ENCODE data around the gene NBPF3. TPM values are rescaled to one million over a fixed set of nuclear protein-coding genes. Genes with fewer than 3 reads are reported as not detected.
"Not testable (repeated sequence)": the region's sequence is repeated elsewhere in the genome, so short reads cannot be mapped to it uniquely, and the experiment has no call there.

NBPF3 gene
- total RNA-seq, 1 donor from 2014 or later = 19.4 TPM

- not testable (repeated sequence) for H3K4me1 Mint-ChIP-seq (ENCODE audit: low read depth); DNase-seq (ENCODE audit: low spot score, unreplicated experiment); H3K9me3 Mint-ChIP-seq (ENCODE audit: low read depth); H3K36me3 Mint-ChIP-seq (ENCODE audit: insufficient read depth); H3K27ac Mint-ChIP-seq; H3K4me3 Mint-ChIP-seq (ENCODE audit: low read depth)
- peaks cover 32% of the 10 kb centered on the region for H3K27me3 Mint-ChIP-seq
Measured at GRCh38 chr1:21430875-21431274, 9.1 kb upstream of the NBPF3 start.

GRCh38 chr1:21434394-21434793, 5.5 kb upstream of the NBPF3 start:
- Mint-ChIP-seq H3K4me3 (ENCODE audit: low read depth) (no peak overlapping the region), H3K27ac (no peak overlapping the region), H3K9me3 (ENCODE audit: low read depth) (no peaks in the 10 kb centered on the region), H3K36me3 (ENCODE audit: insufficient read depth) (no peaks in the 10 kb centered on the region), H3K27me3 (peaks cover 14% of the 10 kb centered on the region), H3K4me1 (ENCODE audit: low read depth) (no peaks in the 10 kb centered on the region)
- TF ChIP-seq, protein P1, sequence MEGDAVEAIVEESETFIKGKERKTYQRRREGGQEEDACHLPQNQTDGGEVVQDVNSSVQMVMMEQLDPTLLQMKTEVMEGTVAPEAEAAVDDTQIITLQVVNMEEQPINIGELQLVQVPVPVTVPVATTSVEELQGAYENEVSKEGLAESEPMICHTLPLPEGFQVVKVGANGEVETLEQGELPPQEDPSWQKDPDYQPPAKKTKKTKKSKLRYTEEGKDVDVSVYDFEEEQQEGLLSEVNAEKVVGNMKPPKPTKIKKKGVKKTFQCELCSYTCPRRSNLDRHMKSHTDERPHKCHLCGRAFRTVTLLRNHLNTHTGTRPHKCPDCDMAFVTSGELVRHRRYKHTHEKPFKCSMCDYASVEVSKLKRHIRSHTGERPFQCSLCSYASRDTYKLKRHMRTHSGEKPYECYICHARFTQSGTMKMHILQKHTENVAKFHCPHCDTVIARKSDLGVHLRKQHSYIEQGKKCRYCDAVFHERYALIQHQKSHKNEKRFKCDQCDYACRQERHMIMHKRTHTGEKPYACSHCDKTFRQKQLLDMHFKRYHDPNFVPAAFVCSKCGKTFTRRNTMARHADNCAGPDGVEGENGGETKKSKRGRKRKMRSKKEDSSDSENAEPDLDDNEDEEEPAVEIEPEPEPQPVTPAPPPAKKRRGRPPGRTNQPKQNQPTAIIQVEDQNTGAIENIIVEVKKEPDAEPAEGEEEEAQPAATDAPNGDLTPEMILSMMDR (IDR thresholded peaks at IDR 0.05; ENCODE audit: unreplicated experiment) = no peak
- no peak for DNase-seq (ENCODE audit: low spot score, unreplicated experiment)

DNA sequence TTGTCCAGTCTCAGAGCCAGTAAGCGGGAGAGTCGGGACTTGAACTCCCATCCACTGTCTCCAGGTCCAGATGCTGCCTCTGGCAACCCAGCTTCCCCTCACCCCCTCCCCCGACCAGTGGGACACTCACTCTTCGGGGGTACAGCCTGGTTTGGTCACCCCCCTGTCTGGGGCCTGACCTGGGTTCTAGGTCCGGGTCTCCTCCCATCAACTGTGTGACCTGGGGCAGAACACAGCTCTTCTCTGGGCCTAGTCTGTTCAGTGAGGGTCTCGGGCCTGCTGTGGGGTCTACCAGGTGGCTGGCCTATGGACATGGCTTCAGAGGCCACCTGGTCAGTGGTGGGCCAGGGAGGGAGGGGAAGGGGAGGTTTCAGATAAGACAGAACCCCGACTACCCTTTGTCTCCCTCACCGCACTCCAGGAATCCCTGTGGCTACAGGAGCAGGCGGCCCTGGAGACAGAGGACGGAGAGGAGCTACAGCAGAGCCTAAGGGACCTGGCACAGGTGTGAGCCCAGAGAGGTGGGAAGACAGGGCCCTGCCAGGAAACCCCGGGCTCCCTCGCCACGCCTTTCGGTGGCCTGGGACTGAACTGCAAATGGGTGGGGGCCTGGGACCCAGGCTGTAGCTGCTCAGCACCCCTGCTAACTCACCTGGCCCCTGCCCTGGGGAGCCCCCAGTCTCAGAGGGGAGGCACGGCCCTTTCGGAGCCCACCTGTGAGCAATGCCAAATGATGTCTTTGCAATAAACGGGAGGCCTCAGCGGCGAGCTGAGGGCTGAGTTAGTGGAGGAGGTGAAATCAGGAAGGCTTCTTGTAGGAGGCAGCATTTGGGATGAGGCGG, 4.1 kb upstream of the NBPF3 start:
- Mint-ChIP-seq H3K27me3 (peaks cover 12% of the 10 kb centered on the region), H3K27ac (no peak overlapping the region), H3K4me1 (ENCODE audit: low read depth) (peaks cover 5% of the 10 kb centered on the region), H3K4me3 (ENCODE audit: low read depth) (peak overlapping the region; percentile 16), H3K9me3 (ENCODE audit: low read depth) (no peaks in the 10 kb centered on the region), H3K36me3 (ENCODE audit: insufficient read depth) (no peaks in the 10 kb centered on the region)
- TF ChIP-seq, protein P1 (IDR thresholded peaks at IDR 0.05; ENCODE audit: unreplicated experiment) = no peak
- DNase-seq (ENCODE audit: low spot score, unreplicated experiment) = no peak

DNA sequence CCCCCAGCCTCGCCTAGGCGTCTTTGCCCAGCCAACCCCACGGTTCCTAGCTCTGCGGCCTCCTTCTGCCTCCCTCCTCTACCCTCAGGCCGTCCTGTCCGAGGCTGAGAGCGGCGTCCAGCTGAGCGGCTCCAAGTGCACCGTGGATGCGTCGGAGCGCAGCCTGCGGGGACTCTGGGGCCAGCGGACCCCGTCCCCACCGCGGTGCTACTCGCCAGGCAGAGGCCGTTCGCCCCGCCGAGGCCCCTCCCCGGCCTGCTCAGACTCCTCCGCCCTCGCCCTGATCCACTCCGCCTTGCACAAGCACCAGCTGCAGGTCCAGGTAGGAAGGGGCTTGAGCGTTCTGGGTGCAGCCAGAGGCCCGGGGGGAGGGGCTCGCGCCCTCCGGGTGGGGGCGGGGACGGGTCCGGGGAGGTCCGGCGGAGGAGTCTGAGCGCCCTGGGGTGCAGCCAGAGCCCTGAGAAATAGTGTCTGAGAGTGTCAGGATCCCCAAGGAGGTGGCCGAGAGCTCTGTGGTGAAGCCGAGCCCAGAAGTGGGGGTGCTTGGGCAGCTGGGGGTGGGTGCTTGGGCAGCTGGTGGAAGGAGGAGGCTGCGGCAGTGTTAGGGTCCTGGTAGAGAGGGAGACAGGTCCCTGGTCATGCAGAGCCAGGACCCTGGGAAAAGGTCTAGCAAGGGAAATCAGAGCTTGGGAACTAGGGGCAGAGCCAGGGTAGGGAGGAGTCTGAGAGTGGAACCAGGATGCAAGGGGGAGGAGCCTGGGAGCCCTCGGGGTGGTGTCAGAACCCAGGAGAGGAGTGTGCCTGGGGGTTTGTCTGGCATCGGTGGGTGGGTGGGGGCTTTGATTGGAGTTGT, 3.2 kb upstream of the NBPF3 start:
- peaks cover 8% of the 10 kb centered on the region for H3K4me1 Mint-ChIP-seq (ENCODE audit: low read depth)

DNA sequence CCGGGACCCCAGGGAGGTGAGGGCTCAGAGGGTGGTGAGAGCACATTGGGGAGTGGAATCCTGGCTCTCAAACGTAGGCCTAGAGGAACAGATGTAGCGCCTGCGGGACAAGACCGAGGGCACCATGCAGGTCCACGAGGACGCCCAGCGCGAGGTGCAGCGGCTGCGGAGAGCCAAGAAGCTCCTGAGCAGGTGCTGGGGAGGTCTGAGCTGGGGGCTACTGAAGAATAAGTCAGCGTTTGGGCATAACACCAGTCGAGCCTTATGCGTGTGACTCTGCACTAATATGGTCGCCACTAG, 2.6 kb upstream of the NBPF3 start:
- Mint-ChIP-seq H3K9me3 (ENCODE audit: low read depth) (no peaks in the 10 kb centered on the region), H3K27ac (no peak overlapping the region), H3K27me3 (peaks cover 11% of the 10 kb centered on the region), H3K36me3 (ENCODE audit: insufficient read depth) (no peaks in the 10 kb centered on the region), H3K4me1 (ENCODE audit: low read depth) (peaks cover 8% of the 10 kb centered on the region), H3K4me3 (ENCODE audit: low read depth) (peak overlapping the region; percentile 69)
- DNase-seq (ENCODE audit: low spot score, unreplicated experiment) = no peak
- TF ChIP-seq, protein P1 (IDR thresholded peaks at IDR 0.05; ENCODE audit: unreplicated experiment) = no peak

More for the DNA sequence above, 3.2 kb upstream of the NBPF3 start:
- Mint-ChIP-seq H3K36me3 (ENCODE audit: insufficient read depth) (no peaks in the 10 kb centered on the region), H3K4me3 (ENCODE audit: low read depth) (peak overlapping the region; percentile 69), H3K9me3 (ENCODE audit: low read depth) (no peaks in the 10 kb centered on the region), H3K27me3 (peaks cover 11% of the 10 kb centered on the region), H3K27ac (no peak overlapping the region)
- DNase-seq (ENCODE audit: low spot score, unreplicated experiment) = no peak
- TF ChIP-seq, protein P1 (IDR thresholded peaks at IDR 0.05; ENCODE audit: unreplicated experiment) = no peak

- not testable (repeated sequence) for H3K36me3 Mint-ChIP-seq (ENCODE audit: insufficient read depth); DNase-seq (ENCODE audit: low spot score, unreplicated experiment); H3K27me3 Mint-ChIP-seq; H3K9me3 Mint-ChIP-seq (ENCODE audit: low read depth); H3K4me1 Mint-ChIP-seq (ENCODE audit: low read depth)
- H3K4me3 Mint-ChIP-seq (ENCODE audit: low read depth) = peak overlapping the region; percentile 94
- H3K27ac Mint-ChIP-seq = peak overlapping the region; percentile 69
Measured at GRCh38 chr1:21438646-21439312, 1.2 kb upstream of the NBPF3 start.
